Kidney capillary endothelial cell (primary cell): Measurements from ENCODE around the gene PDIK1L.

Experiments
- DNase-seq: peaks from one replicate; pipeline ENCODE4 v3.0.0-alpha.2; 2018; ENCODE audit warnings: low spot score

Gene PDIK1L

DNA sequence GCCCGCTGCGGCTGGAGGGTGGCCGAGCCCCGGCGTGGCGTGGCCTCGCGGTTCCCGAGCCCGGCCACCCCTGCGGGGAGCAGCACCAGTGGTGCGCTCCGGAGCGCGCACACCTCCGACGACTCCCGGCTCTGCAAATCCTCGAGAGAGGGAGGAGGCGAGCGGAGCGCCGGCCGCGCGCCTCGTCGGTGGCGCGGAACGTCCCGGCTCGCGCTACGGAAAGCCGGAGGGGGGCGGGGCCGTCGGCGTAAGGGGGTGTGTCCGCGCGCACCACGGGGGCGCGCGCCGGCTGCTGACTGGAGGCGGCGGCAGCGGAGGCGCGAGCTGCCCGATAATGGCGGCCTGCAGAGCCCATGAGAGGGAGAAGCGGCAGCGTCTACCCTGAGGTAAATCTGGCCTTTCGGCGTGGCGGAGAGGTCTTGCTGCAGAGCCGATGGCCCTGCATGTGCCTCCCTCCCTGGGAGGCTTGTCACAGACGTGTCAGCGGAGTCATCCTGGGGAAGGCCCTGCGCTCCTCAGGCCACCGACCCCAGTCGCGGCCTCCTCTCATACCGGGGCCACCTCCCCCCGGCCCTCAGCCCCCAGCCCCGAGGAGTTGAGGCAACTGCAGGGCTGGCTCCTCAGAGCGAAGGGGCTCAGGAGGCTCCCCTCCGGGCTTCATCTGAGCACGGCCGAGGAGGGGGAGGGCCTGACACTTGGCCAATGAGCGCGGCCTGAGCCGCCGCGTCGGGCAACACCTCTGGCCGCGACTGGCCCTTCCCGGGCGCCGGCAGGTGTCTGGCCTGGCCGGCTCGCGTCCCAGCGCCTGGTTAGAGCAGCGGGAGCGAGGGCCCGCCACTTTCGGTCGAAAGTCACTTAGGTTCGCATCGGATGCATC lies at the start of gene PDIK1L:
PDIK1L (plus strand) TSS at position 295 of the 877 bp plus-strand sequence. CDS start 2,485 bp downstream, outside the sequence.
- DNase-seq: peak; percentile 89

- DNase-seq: no peak
These were observed 47.1 kb upstream of the PDIK1L start for GRCh38 chr1:26064553-26064952.

GRCh38 chr1:26066160-26066559 lies 45.5 kb upstream of the PDIK1L start:
- DNase-seq: no peak

DNA sequence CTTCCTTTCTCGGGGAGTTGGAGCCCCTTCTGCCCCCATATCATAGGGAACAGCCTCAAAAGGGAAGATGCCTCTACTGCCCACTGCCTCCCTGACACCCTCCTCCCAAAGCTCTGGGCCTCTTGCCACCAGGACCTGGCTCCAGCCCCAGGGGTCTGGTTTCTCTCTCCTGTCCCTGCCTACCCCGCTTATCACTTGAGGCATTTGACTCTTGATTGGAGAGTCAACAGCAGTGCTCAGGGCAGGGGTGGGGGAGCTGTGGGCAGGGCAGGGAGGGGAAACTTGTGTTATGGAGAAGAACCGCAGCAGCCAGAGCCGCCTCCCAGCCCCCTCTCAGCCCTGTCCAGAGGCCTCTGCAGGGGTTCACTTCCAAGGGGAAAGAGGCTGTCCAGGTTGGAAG lies 44.8 kb upstream of the PDIK1L start:
- no peak for DNase-seq

DNA sequence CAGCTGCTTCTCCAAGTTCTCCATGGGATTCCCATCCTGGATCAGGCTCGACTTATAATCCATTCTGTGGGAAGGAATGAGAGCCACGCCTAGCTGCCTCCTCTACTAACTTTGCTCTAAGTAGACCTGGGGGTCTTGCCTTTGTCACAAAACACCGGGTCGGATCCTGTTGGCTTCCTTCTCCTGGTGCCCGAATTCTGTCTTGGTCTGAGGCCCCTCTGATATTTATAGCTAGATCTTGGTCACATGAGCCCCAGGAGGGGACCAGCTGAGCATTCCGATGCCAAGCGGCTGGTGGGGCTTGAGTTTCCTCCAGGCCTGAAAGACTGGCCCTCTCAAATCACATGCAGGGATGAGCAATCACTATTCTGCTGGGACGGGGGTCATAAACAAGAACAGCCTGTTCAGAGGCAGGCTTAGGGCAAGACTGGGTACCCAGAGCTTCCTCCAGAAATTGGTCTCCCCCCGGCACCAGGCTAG lies 44.2 kb upstream of the PDIK1L start, which contains the start of gene TRIM63:
TRIM63 (minus strand) TSS at position 199 of the 480 bp plus-strand sequence; CDS start at position 63, 136 bp downstream.
- no peak for DNase-seq

- DNase-seq: no peak
These were observed 41.7 kb upstream of the PDIK1L start for GRCh38 chr1:26069941-26070295.

DNA sequence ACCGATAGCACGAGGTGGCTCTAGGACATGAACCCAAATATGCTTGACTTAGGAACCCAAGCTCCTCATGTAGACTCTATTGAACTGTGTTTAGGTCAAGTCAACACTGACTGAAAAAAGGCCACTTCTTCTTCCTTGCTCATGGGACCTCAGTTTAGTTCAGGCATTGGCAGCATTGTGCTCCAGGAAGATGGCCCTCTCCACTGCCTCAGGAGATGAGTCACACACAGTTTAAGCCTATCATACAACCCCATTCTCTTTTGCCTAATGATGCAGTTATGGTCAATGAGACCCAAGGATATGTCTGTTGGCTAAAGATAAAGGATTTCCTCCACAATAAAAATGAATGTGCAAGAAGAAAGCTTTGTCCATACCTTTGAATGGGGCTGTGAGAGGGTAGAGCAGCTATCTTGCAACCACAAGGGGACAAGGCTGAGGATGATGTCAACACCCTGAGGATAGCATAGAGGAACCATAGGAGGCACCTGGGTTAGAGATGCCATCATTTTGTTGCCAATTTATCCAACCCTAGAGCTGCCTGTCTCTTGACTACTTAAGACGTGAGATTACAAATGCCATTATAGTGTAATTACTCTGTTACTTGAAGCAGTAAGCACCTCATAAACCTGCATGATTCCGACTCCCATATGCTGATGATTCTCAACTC lies 41.2 kb upstream of the PDIK1L start:
- no peak for DNase-seq

GRCh38 chr1:26070963-26071342 lies 40.7 kb upstream of the PDIK1L start:
- DNase-seq: no peak

DNA sequence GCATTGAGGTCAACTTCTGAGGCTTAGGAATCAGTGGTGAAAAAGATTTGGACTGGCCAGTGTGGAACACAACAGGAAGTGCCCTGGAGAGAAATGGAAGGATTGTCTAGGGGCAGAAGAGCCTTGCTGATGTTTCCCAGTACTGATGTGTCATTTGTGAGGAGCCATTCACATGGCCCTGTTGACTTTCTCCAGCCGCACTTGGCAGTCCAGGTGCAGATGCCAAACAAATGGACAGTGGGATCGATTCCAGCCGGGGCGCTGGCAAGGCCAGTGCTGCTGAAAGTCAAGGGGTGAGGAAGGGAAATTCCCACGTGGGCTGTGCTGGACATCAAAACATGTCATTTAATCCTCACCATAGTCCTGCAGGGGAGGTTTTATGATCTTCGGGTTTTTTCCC lies 39.3 kb upstream of the PDIK1L start:
- DNase-seq: no peak

- no peak for DNase-seq
These were observed 36.0 kb upstream of the PDIK1L start for GRCh38 chr1:26075421-26076144.

GRCh38 chr1:26077524-26077923 lies 34.1 kb upstream of the PDIK1L start:
- DNase-seq: no peak

- no peak for DNase-seq
These were observed 33.1 kb upstream of the PDIK1L start for GRCh38 chr1:26078286-26079177.

DNA sequence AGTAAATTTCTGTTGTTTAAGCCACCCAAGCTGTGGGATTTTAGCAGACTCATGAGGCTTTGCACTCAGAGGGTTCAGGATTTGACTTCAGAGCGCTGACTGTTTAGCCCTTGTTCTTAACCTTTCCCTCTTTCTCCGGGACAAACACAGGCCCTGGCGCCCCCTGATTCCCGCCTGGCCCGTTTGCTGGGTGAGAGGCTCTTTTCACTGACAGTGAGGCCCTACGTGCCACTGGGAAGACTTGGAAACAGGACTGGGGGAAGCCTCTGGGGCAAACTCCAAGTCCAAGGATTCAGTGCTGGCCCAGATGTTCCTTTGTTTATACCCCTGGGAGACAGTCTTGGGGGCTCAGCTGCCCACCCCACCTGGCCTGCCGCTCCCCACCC lies 32.5 kb upstream of the PDIK1L start:
- no peak for DNase-seq

DNA sequence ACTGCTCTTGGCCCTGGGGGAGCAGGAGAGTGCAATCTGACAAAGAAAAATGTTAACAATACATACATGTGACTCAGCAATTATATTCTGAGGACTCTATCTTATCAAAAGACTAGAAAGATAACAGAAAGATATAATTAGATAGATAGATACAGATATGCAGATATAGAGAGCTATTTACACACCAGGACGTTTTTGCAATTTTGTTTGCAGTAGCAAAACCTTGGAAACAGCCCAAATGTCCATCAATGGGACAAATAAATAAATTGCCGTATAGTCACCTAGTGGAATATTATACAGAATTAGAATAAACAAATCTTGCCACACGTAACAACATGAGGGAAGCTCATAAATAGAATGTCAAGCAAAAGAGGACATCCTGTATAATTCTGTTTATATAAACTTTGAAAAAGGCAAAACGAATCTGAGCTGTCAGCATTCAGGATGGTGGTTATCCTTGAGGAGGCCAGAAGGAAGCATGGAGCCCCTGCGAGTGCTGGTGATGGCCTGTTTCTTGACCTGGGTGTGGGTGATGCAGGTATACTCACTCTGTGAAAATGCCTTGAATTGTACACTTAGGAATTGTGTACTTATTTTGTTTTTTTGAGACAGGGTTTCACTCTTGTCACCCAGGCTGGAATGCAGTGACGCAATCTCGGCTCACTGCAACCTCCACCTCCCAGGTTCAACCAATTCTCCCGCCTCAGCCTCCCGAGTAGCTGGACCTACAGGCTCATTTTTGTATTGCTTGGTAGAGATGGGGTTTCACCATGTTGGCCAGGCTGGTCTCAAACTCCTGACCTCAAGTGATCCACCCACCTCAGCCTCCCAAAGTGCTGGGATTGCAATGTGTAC lies 31.4 kb upstream of the PDIK1L start:
- no peak for DNase-seq

- DNase-seq: no peak
These were observed 30.2 kb upstream of the PDIK1L start for GRCh38 chr1:26081267-26082019.

- DNase-seq: no peak
These were observed 29.6 kb upstream of the PDIK1L start for GRCh38 chr1:26082020-26082350.

GRCh38 chr1:26083208-26083607 lies 28.4 kb upstream of the PDIK1L start:
- DNase-seq: no peak

GRCh38 chr1:26084091-26084561 lies 27.5 kb upstream of the PDIK1L start:
- no peak for DNase-seq

DNA sequence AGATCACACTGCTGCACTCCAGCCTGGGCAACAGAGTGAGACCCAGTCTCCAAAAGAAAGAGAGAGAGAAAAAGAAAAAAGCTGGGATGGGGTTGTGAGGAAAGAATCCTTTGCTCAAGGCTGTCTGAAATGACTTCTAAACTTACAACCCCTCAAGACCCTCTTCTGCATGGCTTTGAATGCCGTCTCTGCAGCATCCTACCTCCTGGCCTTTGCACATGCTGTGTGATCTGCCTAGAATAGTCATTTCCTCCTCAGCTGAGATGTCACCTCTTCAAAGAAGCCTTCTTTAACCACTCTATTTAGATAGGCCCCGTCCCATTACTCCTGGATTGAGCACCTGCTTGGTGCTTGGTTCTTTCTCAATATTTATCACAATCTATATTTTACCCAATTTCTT lies 26.8 kb upstream of the PDIK1L start:
- no peak for DNase-seq

- DNase-seq: no peak
These were observed 22.5 kb upstream of the PDIK1L start for GRCh38 chr1:26089125-26089524.
